Right lobe of liver (tissue), 6 donors: ENCODE results near the gene OLR1. TPM values are rescaled to one million over a fixed set of nuclear protein-coding genes. Genes with fewer than 3 reads are reported as not detected.
A peak's percentile ranks its signal among the peaks of the same experiment; 100 is the strongest.

Experiments used
- ATAC-seq, 4 donors: fragments of 200-7000 bp; cut with Tn5 transposase; one replicate each; pipeline ENCODE4 v1.9.1; 2020; ENCODE audit warnings: mild to moderate bottlenecking in 4 of 4, moderate library complexity in 4 of 4
- DNase-seq, 3 donors: peaks; one replicate each; pipeline ENCODE4 v3.0.0-alpha.2; 2020
- H3K27ac ChIP-seq, 3 donors: fragments of 200-600 bp; one replicate each; pipeline ENCODE4 v1.8.0; 2022
- H3K27me3 ChIP-seq, 2 donors: fragments of 200-600 bp; one replicate each; pipeline ENCODE4 v1.8.0; 2022
- H3K36me3 ChIP-seq, 4 donors: fragments of 200-600 bp; sonication (generic) in 1 of 4; one replicate each; pipeline versions ENCODE4 v1.5.1 to v1.8.0; 2017 to 2022; ENCODE audit warnings: control low read depth in 1 of 4
- H3K4me1 ChIP-seq, 4 donors: fragments of 200-600 bp; sonication (generic) in 1 of 4; one replicate each; pipeline versions ENCODE4 v1.5.1 to v1.8.0; 2017 to 2022; ENCODE audit warnings: control low read depth in 1 of 4
- H3K4me3 ChIP-seq, 3 donors: fragments of 200-600 bp; one replicate each; pipeline ENCODE4 v1.8.0; 2022
- H3K9me3 ChIP-seq, 4 donors: fragments of 200-600 bp; sonication (generic) in 1 of 4; one replicate each; pipeline versions ENCODE4 v1.5.1 to v1.8.0; 2017 to 2022; ENCODE audit warnings: control low read depth in 1 of 4
- CTCF ChIP-seq, 4 donors: fragments of 200-600 bp in 3 of 4; fragments of 450-650 bp in 1 of 4; IDR thresholded peaks; one replicate each; pipeline versions ENCODE4 v1.5.1 to v1.8.0; 2016 to 2022; ENCODE audit warnings: antibody characterized with exemption in 4 of 4, mild to moderate bottlenecking in 2 of 4
- POLR2A ChIP-seq: fragments of 450-650 bp; IDR thresholded peaks from one replicate; pipeline ENCODE4 v1.6.1; 2017; ENCODE audit warnings: antibody characterized with exemption, mild to moderate bottlenecking
- WGBS: methylation state at CpG from one replicate; pipeline ENCODE4 v1.1.6; 2018; ENCODE audit warnings: low coverage, low lambda C conversion rate; ENCODE audit not compliant: insufficient coverage; ENCODE audit errors: missing lambda C conversion rate; 5-methylcytosine and 5-hydroxymethylcytosine counted together
- intact Hi-C, 2 donors: fragments of 100-400 bp; cut with DNase I; formaldehyde crosslinking; loops; one replicate each; pipeline versions ENCODE4 v1.11.2 to v1.14.1; 2022
- total RNA-seq, 6 experiments: library from RNA; depleted of rRNA in 2 of 6; stranded (reverse); fragments of >200 nt in 2 of 6; fragmentation: NEBNext Ultra II Directional in 3 of 6; extraction: Animal tissue kit (Norgen Biotek cat#: 25700) in 3 of 6; gene quantifications; one replicate each; pipeline versions ENCODE4 v1.1.0 to v1.2.4, GENCODE V29; 2016 to 2023
- donor health status: DM: no; HTN: yes; CAD: no.
- donor health status: DM: no; HTN: no; CAD: no.
- donor health status: DM: no; HTN: no; CAD: no.
- donor health status: DM: no; HTN: yes; CAD: no.
- donor health status: DM: no; HTN: yes; CAD: no.

OLR1 gene
- total RNA-seq, 6 experiments from 2014 or later, result 0.23 to 3.9 (median 0.77) TPM; not detected in 2

DNA sequence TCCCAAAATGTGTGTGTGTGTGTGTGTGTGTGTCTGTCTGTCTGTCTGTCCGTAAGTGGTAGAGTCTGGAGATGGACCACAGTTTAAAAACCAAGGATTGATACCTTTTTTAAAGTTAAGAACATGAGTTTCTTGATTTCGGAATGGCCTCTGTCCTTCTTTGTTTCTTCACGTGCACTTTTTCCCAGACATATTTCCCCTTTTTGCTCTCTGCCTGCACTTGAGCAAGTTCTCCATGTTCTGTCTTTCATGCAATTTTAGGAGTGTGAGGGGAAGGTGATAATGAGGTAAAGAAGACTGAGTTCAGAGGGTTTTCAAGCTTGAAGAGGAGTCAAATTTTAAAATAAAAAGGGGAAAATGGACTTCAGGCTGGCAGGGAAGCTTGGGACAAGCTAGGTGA, 12.7 kb downstream of the OLR1 start:
- H3K9me3 ChIP-seq, result no peaks in the 10 kb centered on the region
- WGBS, result 57% methylated on average over 3 of the region's 3 CpGs
- H3K27ac ChIP-seq, result no peak overlapping the region
- no peaks in the 10 kb centered on the region for H3K4me1 ChIP-seq
- ATAC-seq (no peak), DNase-seq (no peak)
- TF ChIP-seq POLR2A (no peak), CTCF (IDR thresholded peaks at IDR 0.05) (no peak)
- no peaks in the 10 kb centered on the region for H3K27me3 ChIP-seq
- no peak overlapping the region for H3K4me3 ChIP-seq
- H3K36me3 ChIP-seq, result no peaks in the 10 kb centered on the region
- intact Hi-C loops, result no loop called here

DNA sequence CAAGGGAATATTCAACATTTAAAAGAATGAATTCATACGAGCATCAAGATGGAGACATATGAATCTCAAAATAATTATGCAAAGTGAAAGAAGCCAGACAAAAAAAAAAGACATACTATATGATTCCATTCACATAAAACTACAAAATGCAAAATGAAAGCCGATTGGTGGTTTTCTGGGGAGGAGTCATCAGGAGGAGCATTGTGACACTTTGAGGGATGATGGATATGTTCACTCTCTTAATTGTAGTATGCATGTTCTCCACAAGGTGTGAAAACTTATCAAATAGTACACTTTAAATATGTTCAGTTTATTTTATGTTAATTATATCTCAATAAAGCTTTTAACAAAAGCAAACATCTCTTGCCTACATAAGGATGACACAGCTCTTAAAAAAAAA, 13.5 kb downstream of the OLR1 start:
- intact Hi-C loops, result no loop called here
- H3K36me3 ChIP-seq, result no peaks in the 10 kb centered on the region
- H3K9me3 ChIP-seq, result no peaks in the 10 kb centered on the region
- H3K27ac ChIP-seq, result no peak overlapping the region
- ATAC-seq (no peak), DNase-seq (no peak)
- TF ChIP-seq POLR2A (no peak), CTCF (IDR thresholded peaks at IDR 0.05) (no peak)
- 68% methylated on average over 2 of the region's 2 CpGs for whole genome bisulfite sequencing
- no peak overlapping the region for H3K4me3 ChIP-seq
- no peaks in the 10 kb centered on the region for H3K4me1 ChIP-seq
- no peaks in the 10 kb centered on the region for H3K27me3 ChIP-seq

DNA sequence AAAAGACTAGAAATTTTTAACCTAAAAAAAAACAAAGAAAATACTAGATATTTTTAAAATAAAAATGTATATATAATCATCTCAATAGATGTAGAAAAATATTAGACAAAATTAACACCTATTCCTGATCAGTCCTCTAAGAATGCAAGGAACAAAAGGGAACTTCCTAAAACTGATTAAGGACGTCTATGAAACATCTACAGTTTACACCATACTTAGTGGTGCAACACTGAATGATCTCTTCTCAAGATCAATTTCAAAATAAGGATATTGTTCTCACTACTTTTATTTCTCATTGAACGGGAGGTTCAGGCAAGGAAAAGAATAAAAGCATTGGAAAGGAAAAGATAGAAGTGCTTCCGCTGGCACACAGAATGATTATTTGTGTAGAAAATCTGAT, 16.0 kb downstream of the OLR1 start:
- ATAC-seq, result no peak
- intact Hi-C loops, result no loop called here
- Histone ChIP-seq H3K36me3 (no peaks in the 10 kb centered on the region), H3K9me3 (no peaks in the 10 kb centered on the region), H3K27ac (no peak overlapping the region), H3K27me3 (no peaks in the 10 kb centered on the region), H3K4me1 (no peaks in the 10 kb centered on the region), H3K4me3 (no peak overlapping the region)
- TF ChIP-seq CTCF (IDR thresholded peaks at IDR 0.05) (no peak), POLR2A (no peak)
- 43% methylated on average over 3 of the region's 3 CpGs for WGBS
- DNase-seq, result no peak

GRCh38 chr12:10154145-10154496, 17.8 kb downstream of the OLR1 start:
- Histone ChIP-seq H3K9me3 (no peaks in the 10 kb centered on the region), H3K4me3 (peak overlapping the region; percentile 46 to 60 (median 59)), H3K27ac (peak overlapping the region in 2 of 3 donors; percentile 75 to 80), H3K4me1 (no peaks in the 10 kb centered on the region), H3K27me3 (no peaks in the 10 kb centered on the region), H3K36me3 (no peaks in the 10 kb centered on the region)
- ATAC-seq (no peak), DNase-seq (no peak)
- intact Hi-C loops, result loop anchor here in 1 of 2 donors (5.0 kb wide), 1 partner anchor 33 kb away; no protein-coding TSS in a partner anchor
- WGBS, result 54% methylated on average over 5 of the region's 6 CpGs
- TF ChIP-seq CTCF (IDR thresholded peaks at IDR 0.05) (no peak), POLR2A (no peak)
